Right cardiac atrium (tissue), 5 donors: ENCODE data around the gene GABBR2. TPM values are rescaled to one million over a fixed set of nuclear protein-coding genes. Genes with fewer than 3 reads are reported as not detected.

Experiments used
- ATAC-seq, 2 donors: fragments of 200-7000 bp; cut with Tn5 transposase; one replicate each; pipeline versions ENCODE4 v1.8.0 to v1.9.1; 2020; ENCODE audit warnings: moderate library complexity in 2 of 2, mild to moderate bottlenecking in 1 of 2
- DNase-seq, 3 donors: peaks; one replicate each; pipeline ENCODE4 v3.0.0-alpha.2; 2020
- H3K27ac ChIP-seq: one replicate; pipeline ENCODE4 v1.5.1; 2013; ENCODE audit warnings: mild to moderate bottlenecking, low read length, control low read depth, moderate library complexity
- H3K27me3 ChIP-seq: one replicate; pipeline ENCODE4 v1.6.1; 2013; ENCODE audit not compliant: control insufficient read depth, insufficient read depth
- H3K4me1 ChIP-seq: one replicate; pipeline ENCODE4 v1.6.1; 2013; ENCODE audit warnings: low read length; ENCODE audit not compliant: control insufficient read depth, insufficient read depth
- H3K4me3 ChIP-seq: one replicate; pipeline ENCODE4 v1.5.1; 2013; ENCODE audit warnings: low read length, control low read depth
- H3K9me3 ChIP-seq: one replicate; pipeline ENCODE4 v1.6.1; 2013; ENCODE audit warnings: low read length; ENCODE audit not compliant: control insufficient read depth
- WGBS: extraction: QIAGEN DNeasy Blood & Tissue Kit; methylation state at CpG from one replicate; pipeline ENCODE4 v1.1.7; 2013; 5-methylcytosine and 5-hydroxymethylcytosine counted together
- intact Hi-C, 4 donors: fragments of 100-400 bp; cut with DNase I; formaldehyde crosslinking; loops; one replicate each; pipeline versions ENCODE4 v1.11.0 to v1.14.0; 2022 to 2023
- polyA plus RNA-seq: library from polyadenylated mRNA; stranded (reverse); fragments of 200-250 nt; gene quantifications from one replicate; pipeline ENCODE4 v1.2.3, GENCODE V29; 2013
- total RNA-seq, 4 donors: library from RNA; stranded (reverse); fragmentation: NEBNext Ultra II Directional; extraction: Animal tissue kit (Norgen Biotek cat#: 25700); gene quantifications; one replicate each; pipeline ENCODE4 v1.2.1, GENCODE V29; 2021
- donor health status: healthy with polysubstance abuse.
- donor health status: DM: no; HTN: yes; CAD: no.
- donor health status: DM: no; HTN: no; CAD: no.
- donor health status: DM: no; HTN: yes; CAD: no; lungs with severe emphysema.
- donor health status: DM: yes; HTN: yes; CAD: no.

GABBR2 gene
- total and polyA plus RNA-seq, 5 donors, result not detected

DNA sequence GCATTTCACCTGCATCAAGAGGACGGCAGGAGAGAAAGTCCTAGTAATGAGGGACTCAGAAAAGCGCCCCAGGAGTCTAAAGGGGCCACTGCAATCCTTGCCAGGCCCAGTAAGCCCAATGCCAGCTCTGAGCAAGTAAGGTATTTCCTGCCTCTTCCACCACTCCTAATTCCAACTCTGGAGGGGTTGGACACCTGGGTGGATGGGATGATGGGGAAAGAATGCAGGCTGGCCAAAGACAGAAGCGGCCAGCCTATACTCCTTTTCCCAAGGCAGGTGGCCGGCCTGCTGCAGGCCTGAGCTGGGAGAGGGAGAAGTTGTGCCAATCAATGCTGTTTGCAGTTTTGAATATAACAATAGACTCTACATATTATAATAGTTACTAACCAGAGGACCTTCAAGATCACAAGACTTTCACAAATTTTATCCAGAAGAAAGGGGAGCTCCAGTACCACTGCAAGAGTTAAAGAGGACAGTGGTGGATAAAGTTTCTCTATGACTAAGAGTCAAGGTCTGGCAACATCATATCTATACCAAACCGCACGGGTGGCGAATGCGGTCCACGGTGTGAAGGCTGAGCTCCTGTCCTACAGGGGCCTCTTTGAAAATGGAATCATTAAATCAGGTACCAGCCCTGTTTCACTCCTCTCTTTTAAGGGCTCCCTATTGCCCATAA is 338.3 kb downstream of the GABBR2 start:
- intact Hi-C loops, result no loop called here
- DNase-seq (no peak), ATAC-seq (no peak)
- H3K9me3 ChIP-seq, result no peaks in the 10 kb centered on the region
- WGBS, result 88% methylated on average over 9 of the region's 9 CpGs
- H3K27me3 ChIP-seq, result no peaks in the 10 kb centered on the region
- H3K4me3 ChIP-seq, result no peak overlapping the region
- no peak overlapping the region for H3K27ac ChIP-seq
- H3K4me1 ChIP-seq, result peaks cover 2% of the 10 kb centered on the region

DNA sequence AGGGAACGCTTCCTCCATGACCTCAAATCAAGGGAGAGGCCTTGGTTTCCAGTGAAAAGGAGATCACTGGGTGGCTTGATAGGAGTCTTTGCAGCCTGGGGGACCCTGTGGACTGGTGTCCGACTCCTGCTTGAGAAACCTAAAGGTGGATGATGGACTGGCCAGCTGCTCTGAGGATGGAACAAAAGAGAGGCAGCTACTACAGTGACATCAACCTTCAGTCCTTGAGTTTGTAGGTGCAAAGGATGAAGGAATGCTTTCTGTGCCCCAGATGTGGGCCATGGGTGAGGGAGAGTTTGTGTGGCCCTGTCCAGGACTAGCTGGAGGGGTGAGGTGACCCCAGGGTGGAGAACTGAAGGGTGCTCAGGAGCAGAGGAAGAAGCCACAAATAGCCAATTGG is 338.8 kb downstream of the GABBR2 start:
- DNase-seq (no peak), ATAC-seq (no peak)
- Histone ChIP-seq H3K4me1 (peaks cover 2% of the 10 kb centered on the region), H3K9me3 (peaks cover 2% of the 10 kb centered on the region), H3K4me3 (no peak overlapping the region), H3K27ac (no peak overlapping the region), H3K27me3 (no peaks in the 10 kb centered on the region)
- WGBS, result 96% methylated on average over 2 of the region's 2 CpGs
- intact Hi-C loops, result no loop called here

DNA sequence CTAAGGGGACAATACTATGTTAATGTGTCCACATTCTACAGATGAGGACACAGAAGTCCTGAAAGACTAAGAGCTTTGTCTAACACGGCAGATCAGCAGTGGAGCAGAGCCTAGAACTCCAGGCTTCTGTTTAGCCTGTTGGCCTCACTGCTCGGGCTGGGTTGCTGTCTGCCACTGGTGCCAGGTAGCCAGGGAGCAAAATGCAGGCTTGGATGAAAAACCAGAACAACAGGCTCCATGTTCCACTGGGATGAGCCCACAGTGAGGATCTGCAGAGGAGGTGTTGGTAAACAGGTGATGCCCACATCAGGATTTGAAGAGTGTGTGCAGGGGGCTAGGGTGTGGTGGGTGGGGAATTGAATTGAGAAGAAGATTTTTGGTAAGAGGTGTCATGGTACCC is 339.3 kb downstream of the GABBR2 start:
- no peaks in the 10 kb centered on the region for H3K4me1 ChIP-seq
- no peak for ATAC-seq
- no peak overlapping the region for H3K4me3 ChIP-seq
- no peaks in the 10 kb centered on the region for H3K27me3 ChIP-seq
- intact Hi-C loops, result no loop called here
- 88% methylated on average over 2 of the region's 2 CpGs for WGBS
- DNase-seq, result no peak
- peaks cover 2% of the 10 kb centered on the region for H3K9me3 ChIP-seq
- no peak overlapping the region for H3K27ac ChIP-seq

DNA sequence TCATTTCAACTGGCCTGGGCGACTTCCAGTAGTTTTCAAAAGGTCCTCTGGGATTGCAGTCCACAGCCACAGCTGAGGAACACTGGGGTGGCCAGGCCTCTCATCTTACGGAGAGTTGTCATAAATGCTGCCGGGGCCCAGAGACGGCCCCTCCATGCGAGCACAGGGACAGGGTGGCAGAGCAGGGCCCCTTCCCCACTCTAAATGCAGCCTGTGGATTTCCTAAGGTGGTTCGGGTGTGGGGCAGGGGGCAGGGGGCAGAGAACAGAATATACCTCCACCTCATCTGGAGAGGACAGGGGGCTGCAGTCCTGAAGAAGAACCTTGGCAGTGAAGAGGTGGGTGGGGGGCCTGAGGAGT is 339.7 kb downstream of the GABBR2 start:
- no peaks in the 10 kb centered on the region for H3K4me1 ChIP-seq
- intact Hi-C loops, result no loop called here
- no peaks in the 10 kb centered on the region for H3K27me3 ChIP-seq
- WGBS, result 75% methylated on average over 6 of the region's 6 CpGs
- no peak for ATAC-seq
- H3K4me3 ChIP-seq, result no peak overlapping the region
- peaks cover 2% of the 10 kb centered on the region for H3K9me3 ChIP-seq
- no peak overlapping the region for H3K27ac ChIP-seq
- DNase-seq, result no peak

DNA sequence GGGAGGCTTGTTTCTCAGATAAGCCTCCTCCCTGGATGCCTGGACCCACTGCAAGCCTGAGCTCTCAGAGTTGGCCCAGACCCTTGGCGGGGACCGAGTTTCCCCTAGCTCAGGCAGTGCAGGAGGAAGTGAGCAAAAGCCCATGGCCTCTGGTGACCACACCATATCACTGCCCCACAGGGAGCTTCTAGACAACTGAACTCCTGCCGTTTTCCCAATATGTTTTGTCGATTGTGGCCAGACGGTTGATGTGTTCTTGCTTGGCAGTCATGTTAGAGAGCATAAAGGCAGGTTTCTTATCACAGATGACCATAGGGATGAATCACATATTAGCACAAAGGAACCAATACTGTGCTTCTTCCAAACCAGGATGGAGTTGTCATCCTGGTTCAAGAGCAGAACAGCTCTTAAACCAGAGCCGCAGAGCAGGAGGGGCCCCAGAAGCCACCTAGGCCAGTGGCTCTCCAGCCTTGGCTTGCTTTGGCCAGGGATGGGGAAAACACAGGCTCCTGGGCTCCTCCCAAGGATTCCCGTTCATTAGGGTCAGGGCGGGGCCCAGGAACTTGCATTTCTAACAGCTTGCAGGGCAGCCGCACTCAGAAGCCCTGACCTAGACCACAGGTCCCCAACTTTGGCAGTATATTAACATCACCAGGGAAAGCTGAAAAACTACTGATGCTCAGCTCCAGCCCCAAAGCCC is 340.2 kb downstream of the GABBR2 start:
- peak in 1 of 2 donors; percentile 60 for ATAC-seq
- Histone ChIP-seq H3K4me1 (no peaks in the 10 kb centered on the region), H3K4me3 (no peak overlapping the region), H3K9me3 (peaks cover 2% of the 10 kb centered on the region), H3K27me3 (no peaks in the 10 kb centered on the region), H3K27ac (no peak overlapping the region)
- 57% methylated on average over 9 of the region's 9 CpGs for WGBS
- intact Hi-C loops, result no loop called here
- no peak for DNase-seq

DNA sequence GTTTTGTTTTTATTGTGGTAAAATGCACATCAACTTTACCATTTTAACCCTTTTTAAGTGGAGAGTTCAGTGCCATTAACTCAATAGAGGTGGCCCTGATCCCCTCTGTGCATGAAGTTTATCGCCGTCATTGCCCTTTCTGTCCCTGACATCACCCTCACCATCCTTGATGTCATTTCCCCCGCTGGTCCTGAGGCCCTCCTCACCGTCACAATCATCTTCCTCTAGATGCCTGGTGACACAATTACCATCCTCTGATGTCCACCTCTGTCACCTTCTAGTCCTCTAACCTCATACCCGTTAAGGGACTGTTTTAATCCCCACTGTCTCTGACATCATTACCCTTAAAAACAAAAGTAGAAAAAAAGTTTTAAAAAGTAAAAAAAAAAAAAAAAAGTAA is 340.8 kb downstream of the GABBR2 start:
- Histone ChIP-seq H3K9me3 (peaks cover 2% of the 10 kb centered on the region), H3K27ac (no peak overlapping the region), H3K4me1 (no peaks in the 10 kb centered on the region), H3K4me3 (no peak overlapping the region), H3K27me3 (no peaks in the 10 kb centered on the region)
- no peak for DNase-seq
- intact Hi-C loops, result no loop called here
- 71% methylated on average over 5 of the region's 5 CpGs for WGBS
- no peak for ATAC-seq

DNA sequence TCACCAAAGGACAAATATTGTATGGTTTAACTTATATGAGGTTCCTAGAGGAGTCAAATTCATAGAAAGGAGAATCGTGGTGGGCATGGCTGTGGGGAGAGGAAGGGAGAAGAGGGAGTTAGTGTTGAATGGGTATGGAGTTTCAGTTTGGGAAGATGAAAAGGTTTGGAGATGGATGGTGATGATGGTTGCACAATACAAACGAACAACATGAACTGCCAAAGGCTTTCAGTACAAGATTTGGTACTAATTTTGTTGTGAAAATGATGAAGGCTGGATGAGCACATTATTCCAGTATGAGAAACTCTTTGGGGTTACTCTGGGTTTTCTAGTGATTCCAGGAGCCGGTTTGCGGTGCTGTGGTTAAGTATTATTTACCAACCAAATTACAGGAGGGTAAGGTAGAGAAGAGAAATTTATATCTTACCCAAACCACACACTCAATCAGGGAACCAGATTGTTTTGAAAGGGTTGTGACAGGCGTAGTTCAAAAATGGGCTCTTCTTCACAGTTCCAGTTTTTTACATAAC is 341.3 kb downstream of the GABBR2 start:
- H3K4me3 ChIP-seq, result no peak overlapping the region
- peaks cover 2% of the 10 kb centered on the region for H3K9me3 ChIP-seq
- no peak overlapping the region for H3K27ac ChIP-seq
- no peaks in the 10 kb centered on the region for H3K27me3 ChIP-seq
- WGBS, result 80% methylated on average over 5 of the region's 5 CpGs
- intact Hi-C loops, result no loop called here
- no peak for ATAC-seq
- no peak for DNase-seq
- no peaks in the 10 kb centered on the region for H3K4me1 ChIP-seq

DNA sequence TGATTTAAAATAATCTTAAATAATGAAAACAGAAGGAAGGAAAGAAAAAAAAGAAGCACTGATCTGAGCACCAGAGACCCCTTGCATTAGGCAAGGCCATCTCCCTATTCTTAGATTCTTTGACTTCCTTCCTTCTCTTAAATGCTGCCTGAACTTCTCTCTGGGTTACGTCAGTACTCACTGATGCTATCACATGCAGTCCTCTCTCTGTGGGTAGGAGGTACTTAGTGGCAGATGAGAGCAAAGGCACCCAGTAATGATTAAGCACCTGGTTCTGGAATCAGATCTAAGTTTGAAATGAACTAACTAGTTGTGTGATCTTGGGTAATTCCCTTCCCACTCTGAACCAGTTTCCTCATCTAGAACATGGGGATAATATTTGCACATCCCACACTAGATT is 343.0 kb downstream of the GABBR2 start:
- no peak for ATAC-seq
- Histone ChIP-seq H3K4me1 (no peaks in the 10 kb centered on the region), H3K27ac (no peak overlapping the region), H3K27me3 (no peaks in the 10 kb centered on the region), H3K9me3 (peaks cover 2% of the 10 kb centered on the region), H3K4me3 (no peak overlapping the region)
- WGBS, result 65% methylated on average over 1 of the region's 1 CpG
- intact Hi-C loops, result no loop called here
- no peak for DNase-seq

DNA sequence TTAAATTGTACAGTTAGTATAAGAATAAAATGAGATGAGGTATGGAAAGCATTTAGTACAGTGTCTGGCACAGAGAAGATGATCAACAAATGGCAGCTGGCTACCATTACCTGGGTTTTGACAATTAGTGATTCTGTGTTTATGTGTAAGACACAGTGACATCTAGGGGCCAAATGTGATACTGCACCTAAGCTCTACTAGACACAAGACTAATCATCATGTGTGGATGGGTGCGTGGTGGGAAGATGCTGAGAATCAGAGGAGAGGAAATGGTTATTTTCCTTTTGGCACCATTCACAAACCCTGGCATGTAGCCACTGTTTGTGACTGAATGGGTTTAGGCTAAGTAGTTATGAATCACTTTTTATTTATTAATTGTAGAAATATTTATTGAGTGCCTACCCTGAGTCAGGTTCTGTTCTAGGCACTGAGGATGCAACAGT is 343.5 kb downstream of the GABBR2 start:
- peaks cover 2% of the 10 kb centered on the region for H3K9me3 ChIP-seq
- WGBS, result 82% methylated on average over 1 of the region's 1 CpG
- ATAC-seq (no peak), DNase-seq (no peak)
- no peaks in the 10 kb centered on the region for H3K4me1 ChIP-seq
- H3K27me3 ChIP-seq, result no peaks in the 10 kb centered on the region
- no peak overlapping the region for H3K4me3 ChIP-seq
- no peak overlapping the region for H3K27ac ChIP-seq
- intact Hi-C loops, result no loop called here

DNA sequence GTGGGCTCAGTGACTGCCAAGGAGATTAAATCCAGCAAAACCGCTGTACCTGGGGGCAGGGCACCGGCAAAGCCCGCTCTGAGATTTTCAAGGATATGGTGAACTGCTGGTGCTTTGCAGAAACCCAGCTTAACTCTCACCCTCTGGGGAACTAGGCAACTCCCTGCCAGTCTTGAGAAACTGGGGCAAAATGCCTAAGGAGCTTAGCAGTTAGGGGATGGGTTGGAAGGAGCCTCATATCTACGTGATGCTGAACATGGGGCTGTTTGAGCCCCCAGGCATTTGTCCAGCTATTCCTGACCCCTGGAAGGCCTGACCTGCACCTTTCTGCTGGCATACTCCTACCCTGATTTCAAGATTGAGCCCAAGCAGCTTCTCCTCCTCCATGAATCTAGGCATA is 344.6 kb downstream of the GABBR2 start:
- DNase-seq (no peak), ATAC-seq (no peak)
- Histone ChIP-seq H3K27me3 (no peaks in the 10 kb centered on the region), H3K4me1 (no peaks in the 10 kb centered on the region), H3K27ac (no peak overlapping the region), H3K9me3 (peaks cover 2% of the 10 kb centered on the region), H3K4me3 (no peak overlapping the region)
- intact Hi-C loops, result no loop called here
- WGBS, result 63% methylated on average over 4 of the region's 4 CpGs

DNA sequence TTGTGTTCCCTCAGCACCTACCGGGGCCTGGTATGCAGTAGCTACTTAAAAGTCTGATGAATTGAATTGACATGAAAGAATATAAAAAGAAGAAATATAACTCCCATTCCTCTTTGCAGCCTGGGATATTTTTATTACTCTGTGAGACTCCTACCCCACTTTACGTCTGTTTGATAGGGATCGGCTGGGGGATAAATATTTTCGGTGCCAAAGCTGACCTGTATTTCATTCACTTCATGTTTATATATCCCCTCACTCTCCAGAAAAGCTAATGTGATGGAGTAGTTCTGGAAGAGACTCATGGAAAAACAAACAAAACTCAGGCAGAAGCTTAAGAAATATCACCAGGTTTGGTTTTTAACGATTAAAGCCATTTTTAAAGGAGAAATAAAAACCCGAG is 345.1 kb downstream of the GABBR2 start:
- ATAC-seq, result no peak
- Histone ChIP-seq H3K4me1 (no peaks in the 10 kb centered on the region), H3K27ac (no peak overlapping the region), H3K27me3 (no peaks in the 10 kb centered on the region), H3K9me3 (peaks cover 2% of the 10 kb centered on the region), H3K4me3 (no peak overlapping the region)
- WGBS, result 59% methylated on average over 6 of the region's 6 CpGs
- intact Hi-C loops, result no loop called here
- no peak for DNase-seq
